Activated T-helper 1 cell treated with anti-CD3 and anti-CD28 coated beads, Interleukin-2, amount 50 U/mL, for 16 hours (primary cell): ENCODE results near the gene ORC2.
"Not testable (repeated sequence)": the region's sequence is repeated elsewhere in the genome, so short reads cannot be mapped to it uniquely, and the experiment has no call there.

Source experiments
- DNase-seq, 2 donors: peaks; one replicate each; pipeline ENCODE4 v3.0.0-alpha.2; 2020; ENCODE audit warnings: low read depth in 1 of 2, low spot score in 1 of 2

ORC2 gene

DNA sequence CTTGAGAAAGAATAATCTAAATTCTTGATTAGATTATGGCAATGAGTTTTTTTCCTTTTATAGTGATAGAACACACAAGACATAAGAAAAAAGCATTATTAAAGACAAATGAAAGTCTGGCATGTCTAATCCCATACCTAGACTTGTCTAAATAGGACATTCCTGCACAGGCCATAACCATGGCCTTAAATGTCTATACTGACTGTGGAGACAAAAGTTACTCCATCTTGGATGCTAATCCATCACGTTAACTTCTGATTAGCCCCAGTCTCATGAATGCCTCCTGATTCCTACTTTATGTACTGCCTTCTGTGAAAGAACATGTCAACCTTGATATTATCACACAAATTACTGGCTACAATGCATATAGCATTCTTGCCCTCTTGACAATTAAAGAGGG, 23.6 kb downstream of the ORC2 start:
- DNase-seq, result no peak

DNA sequence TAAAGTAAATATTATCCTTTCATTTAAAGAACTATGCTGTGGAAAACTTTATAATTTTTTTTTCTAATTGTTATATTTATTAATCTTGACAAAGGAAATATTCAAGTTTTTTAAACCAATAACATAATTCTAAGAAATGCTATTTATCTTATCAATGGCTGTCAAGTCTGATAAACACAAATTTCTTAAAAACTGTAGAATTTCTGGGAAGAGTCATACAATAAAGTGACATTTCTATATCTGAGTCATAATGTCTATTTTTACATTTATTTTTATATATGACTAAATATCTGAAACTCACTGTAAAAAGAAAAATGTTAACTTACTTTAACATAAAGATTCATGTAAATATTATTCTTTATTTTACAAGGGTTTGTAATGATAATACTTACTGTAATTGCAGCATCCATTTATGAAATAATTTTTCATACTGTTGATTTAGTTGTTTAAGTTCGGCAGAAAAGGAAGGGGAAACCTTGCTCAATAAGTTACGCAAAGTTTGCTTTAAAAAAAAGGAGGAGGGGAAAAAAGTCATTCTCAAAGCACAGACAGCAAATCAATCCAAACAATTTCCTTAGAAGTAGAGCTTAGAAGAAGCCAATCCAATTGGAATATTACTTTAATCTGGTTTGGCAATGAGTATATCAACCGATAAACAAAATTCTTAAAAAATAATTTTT, 32.4 kb downstream of the ORC2 start:
- no peak for DNase-seq

DNA sequence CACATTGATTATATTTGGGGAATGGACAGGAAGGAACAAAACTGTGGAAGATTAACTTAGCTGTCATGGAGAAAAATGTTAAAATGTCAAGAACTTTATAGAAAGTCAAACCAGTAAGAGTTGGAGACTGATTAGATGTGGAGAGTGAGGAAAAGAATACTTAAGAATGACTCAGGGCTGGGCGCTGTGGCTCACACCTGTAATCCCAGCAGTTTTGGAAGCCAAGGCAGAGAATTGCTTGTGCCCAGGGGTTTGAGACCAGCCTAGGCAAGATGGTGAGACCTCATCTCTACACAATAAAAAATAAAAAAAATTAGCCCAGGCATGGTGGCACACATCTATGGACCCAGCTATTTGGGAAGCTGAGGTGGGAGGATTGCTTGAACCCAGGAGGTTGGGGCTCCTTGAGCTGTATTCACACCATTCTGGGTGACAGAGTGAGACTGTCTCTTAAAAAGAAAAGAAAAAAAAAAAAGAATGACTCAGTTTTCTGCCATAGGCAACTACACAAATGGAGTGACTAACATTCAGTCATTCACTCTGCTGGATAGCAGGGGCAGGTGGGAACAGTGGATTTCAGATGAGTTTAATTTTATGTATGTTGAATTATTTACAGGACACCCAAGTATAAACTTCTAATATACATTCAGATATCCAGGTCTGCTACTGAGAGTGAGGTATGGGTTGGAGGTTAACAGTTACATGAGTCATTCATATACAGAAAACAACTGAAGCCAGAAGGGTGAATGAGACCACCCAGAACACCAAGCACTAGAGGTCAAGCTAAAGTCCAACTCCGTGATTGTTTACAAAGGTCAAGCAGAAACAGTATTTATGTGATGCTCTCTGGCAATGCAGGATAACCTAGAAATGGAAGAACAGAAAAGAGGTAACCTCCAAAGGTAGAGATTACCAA, 33.9 kb downstream of the ORC2 start:
- DNase-seq, result no peak

DNA sequence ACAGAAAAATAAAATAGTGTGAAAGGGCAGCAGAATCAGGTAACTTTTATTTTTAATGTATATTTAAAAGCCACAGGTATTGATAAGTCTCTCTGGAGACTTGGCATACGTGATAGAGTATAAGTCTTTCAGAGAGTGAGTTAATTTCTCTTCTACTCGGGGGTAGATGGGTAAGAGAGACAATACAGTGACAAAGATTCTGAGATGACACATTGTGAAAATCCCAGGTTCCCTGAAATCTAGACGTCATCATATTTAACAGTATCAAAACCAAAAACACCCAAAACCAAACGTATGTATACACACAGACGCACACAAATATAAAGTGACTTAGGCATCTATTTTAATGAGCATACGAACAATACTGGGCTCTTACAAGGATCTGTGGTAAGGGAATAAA, 41.0 kb downstream of the ORC2 start:
- no peak for DNase-seq

DNA sequence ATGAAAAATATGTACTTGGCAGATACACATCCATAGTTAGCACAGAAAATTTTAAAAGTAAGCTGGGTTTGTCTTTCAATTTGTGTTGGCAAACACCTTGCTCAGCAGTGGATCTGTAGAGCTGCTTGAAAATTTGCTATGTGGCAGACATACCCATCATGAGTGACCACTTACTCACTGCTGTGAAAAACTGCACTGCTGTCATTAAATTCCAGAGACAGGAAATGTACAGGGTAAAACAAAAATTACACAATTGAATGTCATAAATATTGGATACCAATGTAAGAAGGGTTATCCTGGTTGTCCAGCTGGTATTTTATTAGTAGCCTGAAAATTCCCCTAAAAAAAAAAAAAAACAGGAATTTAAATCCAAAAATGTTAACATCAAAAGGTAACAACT, 49.8 kb downstream of the ORC2 start:
- DNase-seq, result no peak

DNA sequence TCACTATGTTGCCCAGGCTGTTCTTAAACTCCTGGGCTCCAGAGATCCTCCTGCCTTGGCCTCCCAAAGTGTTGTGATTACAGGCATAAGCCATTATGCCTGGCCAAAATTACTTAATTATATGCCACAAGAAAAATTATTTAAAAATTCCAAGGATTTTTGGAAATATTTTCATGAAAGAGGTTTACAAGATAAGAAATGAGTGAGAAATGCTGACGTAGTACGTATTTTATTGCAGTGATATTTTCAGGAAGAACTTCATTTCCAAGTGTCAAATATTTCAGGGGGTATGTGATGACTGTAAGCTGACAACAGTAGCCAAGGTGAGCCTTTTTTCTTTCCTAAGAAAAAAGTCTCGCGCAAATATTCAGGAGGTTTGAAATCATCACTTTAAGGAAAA, 53.5 kb downstream of the ORC2 start:
- no peak for DNase-seq

DNA sequence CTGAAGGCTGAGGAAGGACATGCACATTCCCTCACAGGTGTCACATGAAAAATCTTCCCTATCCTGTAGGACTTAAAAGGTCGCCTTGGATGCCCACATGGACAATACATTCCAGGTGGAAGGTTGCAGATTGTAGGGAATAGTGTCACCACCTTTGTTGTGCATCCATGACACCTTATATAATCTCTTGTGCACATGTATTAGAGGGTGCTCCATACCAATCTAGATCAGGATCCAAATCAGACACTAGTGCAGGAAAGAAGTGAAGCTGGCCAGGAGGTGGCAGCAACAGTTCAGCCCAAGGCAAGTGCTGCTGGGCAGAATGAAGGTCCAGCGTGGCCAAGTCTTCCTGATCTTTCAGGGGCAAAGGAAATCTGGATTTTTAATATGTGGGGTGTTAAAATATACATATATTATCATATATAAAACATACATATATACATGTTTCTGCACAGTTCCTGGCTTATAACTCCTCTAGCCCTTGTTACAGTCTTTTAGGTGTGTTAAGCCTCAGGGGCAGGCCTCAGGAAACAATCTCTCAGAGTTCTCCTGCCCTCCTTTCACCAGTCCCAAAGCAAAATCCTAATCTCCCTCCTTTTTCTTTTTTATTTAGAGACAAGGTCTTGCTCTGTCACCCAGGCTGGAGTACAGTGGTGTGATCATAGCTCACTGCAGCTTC, 57.7 kb downstream of the ORC2 start:
- DNase-seq, result peak in 1 of 2 donors; percentile 17

DNA sequence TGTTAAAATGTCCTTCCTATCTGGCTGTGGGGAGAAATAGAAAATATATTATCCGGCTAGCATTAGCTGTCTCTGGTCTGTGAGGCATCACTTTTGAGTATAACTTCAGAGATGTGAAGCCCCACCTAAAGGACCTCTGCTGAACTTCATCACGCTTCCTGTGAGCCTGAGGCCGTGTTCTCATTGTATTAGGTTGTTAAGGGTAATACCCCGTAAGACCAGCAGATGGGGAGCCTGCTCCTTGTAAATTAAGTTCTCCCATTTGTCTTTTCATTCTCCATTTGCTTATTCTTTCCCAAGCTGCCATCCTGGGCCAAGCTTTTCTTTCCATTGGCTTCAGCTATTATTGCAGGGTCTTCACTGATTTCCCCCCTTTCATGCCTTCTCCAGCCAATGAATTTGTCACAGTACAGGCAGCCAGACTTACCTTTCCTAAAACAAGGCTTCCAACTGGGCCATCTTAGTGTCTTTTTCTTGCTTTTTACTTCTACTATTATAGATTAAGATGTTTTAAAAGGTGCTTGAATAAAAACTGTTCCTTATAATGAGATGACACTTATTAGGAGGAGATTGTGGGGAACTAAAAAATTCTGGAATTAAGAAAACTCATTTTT, 61.9 kb downstream of the ORC2 start:
- peak in 1 of 2 donors; percentile 47 for DNase-seq

DNA sequence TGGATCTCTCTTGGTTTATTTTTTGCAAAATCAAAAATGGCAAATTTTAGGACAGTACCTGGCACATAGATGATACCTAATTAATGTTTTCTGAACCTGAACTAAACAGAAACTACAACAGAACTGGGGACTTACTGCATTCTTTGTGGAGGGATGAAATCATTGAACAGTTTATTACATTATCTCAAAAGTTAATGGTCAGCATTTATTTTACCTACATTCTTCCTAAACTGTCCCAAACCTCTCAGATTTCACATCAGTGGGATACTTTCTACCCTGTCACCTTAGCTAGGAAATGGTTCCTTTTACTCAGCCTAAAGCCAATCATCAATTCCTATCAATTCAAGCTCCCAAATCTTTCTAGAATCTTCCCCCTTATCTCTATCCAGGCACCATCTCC, 64.0 kb downstream of the ORC2 start:
- DNase-seq, result no peak

DNA sequence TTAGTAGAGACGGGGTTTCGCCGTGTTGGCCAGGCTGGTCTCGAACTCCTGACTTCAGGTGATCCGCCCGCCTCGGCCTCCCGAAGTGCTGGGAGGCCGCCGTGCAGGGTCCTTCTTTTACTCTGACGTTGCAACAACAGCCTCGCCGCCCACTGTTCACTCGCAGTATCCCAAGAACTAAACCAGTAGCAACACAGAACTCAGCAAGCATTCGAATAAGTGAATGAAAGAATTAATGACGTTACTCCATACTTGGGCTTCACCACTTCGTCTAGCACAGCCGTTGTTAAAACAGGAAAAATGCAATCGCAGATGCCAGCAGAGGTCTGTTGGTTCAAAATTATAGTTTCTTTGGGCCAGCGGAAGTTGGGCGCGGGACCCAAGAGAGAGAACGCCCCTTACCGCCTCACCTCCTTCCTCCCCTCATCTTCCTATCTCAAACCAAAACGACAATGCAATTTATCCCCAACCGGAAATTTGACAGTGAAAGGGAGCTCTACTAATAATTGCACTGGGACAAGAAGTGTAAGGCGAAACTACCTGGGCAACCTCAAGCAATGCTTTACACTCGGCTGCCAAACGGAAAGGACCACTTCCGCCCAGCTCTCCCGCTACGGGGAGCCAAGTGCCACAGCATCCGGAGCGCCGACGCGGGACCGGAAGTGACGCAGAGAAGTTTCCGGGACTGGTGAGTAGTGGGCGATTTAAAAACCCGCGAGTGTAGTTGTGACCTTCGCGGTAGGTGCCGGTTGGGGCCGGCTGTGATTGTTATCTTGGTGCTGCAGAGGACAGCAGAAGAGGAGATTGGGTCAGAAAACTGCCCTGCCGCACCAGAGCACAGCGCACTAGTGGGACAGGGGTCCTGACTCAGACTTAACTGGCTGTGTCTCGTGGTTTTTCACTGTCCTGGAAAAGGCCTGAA, 74.5 kb downstream of the ORC2 start, which contains the start of the genes NIF3L1 and PPIL3:
Gene NIF3L1, plus strand, starts transcription at position 668 of the 922 bp plus-strand sequence. CDS start 2,573 bp downstream, outside the sequence.
Gene PPIL3, minus strand, starts transcription at position 374 of the 922 bp plus-strand sequence. CDS start 1,462 bp downstream, outside the sequence.
- peak; percentile 91 to 96 for DNase-seq

DNA sequence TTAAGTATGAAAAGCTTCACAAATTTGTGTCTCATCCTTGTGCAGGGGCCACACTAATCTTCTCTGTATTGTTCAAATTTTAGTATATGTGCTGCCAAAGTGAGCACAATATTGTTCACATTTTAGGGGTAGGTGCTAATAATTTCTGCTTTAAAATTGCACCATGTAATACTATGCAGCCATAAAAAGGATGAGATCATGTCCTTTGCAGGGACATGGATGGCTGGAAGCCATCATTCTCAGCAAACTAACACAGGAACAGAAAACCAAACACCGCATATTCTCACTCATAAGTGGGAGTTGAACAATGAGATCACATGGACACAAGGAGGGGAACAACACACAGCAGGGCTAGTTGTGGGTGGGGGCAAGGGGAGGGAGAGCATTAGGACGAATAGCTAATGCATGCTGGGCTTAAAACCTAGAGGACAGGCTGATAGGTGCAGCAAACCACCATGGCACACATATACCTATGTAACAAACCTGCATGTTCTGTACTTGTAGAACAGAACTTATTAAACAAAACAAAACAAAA, 81.7 kb downstream of the ORC2 start:
- not testable (repeated sequence) for DNase-seq

DNA sequence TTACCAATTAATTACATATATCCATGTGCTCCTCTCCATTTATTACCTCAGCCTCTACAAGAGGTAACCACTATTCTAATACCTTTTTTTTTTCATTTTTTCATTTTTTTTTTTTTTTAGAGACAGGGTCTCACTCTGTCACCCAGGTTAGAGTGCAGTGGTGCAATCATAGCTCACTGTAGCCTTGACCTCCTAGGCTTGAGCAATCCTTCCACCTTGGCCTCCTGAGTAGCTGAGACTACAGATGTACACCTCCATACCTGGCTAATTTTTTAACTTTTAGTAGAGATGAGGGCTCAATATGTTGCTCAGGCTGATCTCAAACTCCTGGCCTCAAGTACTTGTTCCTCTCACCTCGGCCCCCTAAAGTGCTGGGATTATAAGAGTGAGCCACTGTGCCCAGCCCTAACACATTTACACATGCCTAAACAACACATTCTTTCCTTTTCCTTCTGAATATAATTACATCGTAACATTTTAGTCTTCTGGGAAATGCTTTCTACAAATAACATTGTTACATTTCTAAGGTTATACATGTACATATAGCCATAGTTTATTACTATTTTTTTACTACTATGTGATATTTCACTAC, 85.1 kb downstream of the ORC2 start:
- DNase-seq, result no peak

DNA sequence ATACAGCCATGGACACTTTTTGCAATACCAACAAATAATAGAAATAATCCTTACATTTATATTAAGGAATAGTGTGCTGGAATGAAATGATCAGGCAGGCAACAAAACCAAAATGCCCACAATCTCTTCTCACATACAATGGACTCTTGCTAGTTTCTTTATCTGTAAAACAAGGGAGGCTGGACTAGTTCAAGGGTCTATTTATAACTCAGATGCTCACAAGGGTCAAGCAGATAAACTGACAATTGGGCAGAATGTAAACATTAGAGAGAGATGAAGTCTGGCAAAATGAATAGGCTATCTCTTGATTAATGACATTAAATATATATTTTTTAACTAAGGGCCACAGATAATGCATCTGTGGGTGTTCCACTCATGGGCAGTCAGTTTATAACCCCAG, 86.0 kb downstream of the ORC2 start:
- DNase-seq, result no peak

DNA sequence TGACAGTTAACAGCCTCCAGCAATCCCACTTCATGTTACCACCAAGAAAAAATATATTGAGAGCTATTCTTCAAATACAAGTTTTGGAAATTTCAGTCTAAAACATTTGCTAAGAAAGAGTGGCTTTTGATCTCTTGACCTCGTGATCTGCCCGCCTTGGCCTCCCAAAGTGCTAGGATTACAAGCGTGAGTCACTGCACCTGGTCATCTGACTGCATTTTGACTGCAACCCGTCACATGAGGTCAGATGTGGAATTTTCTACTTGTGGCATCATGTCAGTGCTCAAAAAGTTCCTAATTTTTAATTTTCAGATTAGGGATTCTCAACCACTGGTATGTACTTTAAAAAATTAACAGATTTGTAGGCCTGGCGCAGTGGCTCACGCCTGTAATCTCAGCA, 89.9 kb downstream of the ORC2 start:
- no peak for DNase-seq

DNA sequence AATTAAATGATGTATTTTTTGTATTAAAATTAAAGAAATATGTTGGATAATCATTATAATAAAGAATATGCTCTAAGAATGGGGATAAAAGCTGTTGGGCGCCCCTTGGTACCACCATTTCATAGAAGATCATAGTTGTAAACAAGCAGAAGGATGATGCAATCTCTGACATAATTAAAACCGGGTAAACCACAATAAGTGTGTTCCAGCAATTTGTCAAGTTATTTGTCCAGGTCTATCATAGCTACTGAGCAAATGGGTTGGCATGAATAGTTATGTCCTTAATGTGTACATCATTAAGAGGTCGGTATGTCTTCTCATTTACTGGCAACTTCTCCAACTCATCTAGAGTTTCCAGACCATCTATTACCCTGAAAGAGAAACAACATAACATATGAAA, 92.3 kb downstream of the ORC2 start:
- DNase-seq, result no peak

DNA sequence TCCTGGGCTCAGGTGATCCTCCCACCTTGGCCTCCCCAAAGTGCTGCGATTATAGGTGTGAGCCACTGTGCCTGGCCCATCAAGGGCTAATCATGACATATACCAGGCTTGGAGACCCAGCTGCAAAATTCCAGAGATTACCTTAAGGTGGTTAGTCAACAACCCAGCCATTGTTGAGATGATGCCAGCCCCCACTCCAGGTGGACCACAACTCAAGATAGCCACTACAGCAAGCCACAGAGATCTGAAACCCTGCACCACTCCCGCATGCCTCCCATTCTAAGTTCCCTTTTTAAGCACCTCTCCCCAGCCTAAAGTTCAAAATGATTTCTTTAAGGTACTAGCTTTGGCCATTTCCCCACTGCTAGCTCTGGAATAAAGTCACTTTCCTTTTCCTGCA, 94.4 kb downstream of the ORC2 start:
- no peak for DNase-seq

DNA sequence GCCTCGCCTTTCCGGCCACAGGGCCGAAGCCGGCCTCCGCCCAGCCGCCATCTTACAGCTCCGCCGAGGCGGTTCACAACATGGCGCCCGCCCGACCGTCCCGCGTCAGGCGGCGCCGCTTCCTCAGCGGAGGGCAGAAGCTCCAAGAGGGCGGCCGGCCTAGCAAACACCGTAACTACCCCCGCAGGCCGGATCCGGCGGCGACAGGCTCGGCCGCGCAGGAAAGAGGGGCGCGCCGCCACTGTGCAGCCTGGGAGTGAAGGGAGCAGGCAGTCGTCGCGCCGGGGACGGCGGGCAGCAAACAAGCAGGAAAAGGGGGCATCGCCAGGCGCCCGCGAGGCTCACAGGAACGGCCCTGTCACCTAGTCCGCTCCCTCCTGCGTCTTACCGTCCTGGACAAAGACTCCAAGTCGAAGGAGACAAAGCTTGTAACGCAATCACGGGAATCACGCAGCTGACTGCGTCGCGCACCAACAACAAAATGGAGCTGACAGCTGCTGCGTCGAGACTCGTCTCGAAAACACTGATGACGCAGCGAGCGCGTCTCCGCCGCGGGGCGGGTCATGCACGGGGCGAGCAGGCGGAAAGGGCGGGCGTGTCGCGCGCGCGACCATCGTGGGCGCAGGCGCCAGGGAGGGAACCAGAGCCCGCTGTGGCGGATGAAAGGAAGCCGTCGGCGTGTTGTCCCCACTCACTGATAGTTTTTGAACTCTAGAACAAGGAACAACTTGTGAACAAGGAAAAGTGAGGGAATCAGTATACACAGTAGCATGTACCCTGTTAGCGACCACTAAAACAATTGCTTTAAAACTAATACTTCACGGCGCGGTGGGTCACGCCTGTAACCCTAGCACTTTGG, 99.1 kb downstream of the ORC2 start, which contains the start of gene CLK1:
Gene CLK1, minus strand, starts transcription at position 483 of the 859 bp plus-strand sequence. CDS start 2,796 bp downstream, outside the sequence.
- DNase-seq, result peak; percentile 95 to 96

DNA sequence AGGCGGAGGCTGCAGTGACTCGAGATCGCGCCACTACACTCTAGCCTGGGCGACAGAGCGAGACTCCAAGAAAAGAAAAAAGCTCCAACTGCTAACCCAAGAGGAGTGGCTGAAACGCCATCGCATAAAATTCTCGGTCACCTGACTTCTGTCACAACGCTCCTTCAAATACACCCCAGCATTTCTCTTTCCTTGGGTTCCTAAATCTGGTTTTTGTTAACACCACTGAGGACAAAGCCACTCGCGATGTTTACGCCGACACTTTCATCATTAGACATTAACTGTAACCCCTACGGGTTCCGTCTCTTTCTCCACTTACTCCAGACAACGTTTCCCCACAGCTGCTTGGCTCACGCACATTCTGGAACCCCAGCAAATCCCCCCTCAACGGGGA, 99.7 kb downstream of the ORC2 start:
- no peak for DNase-seq
